Lower leg skin (tissue), 4 donors: ENCODE measurements around the gene TNS3. TPM values are rescaled to one million over a fixed set of nuclear protein-coding genes. Genes with fewer than 3 reads are reported as not detected.

ENCODE experiments used
- DNase-seq, 2 donors: peaks; one replicate each; pipeline ENCODE4 v3.0.0-alpha.2; 2019; ENCODE audit warnings: low spot score in 2 of 2
- H3K4me3 ChIP-seq: fragments of 200-600 bp; sonication (generic); 2 replicates; pipeline ENCODE4 v1.5.1; 2017; ENCODE audit warnings: mild to moderate bottlenecking, low read depth; ENCODE audit not compliant: poor library complexity, severe bottlenecking
- CTCF ChIP-seq, 3 donors: fragments of 450-650 bp; IDR thresholded peaks; one replicate each; pipeline ENCODE4 v1.5.1; 2016; ENCODE audit warnings: antibody characterized with exemption in 3 of 3, mild to moderate bottlenecking in 3 of 3, moderate library complexity in 2 of 3
- POLR2A ChIP-seq, 2 donors: fragments of 450-650 bp; IDR thresholded peaks; one replicate each; pipeline ENCODE4 v1.6.1; 2016 to 2017; ENCODE audit warnings: antibody characterized with exemption in 2 of 2, mild to moderate bottlenecking in 1 of 2, moderate library complexity in 1 of 2
- WGBS, 2 donors: methylation state at CpG; one replicate each; pipeline ENCODE4 v1.1.5; 2018; 5-methylcytosine and 5-hydroxymethylcytosine counted together
- intact Hi-C: fragments of 100-400 bp; cut with DNase I; formaldehyde crosslinking; loops from one replicate; pipeline ENCODE4 v1.15.0; 2023; ENCODE audit warnings: low total_unique reads
- total RNA-seq, 4 donors: library from RNA; depleted of rRNA; stranded (reverse); fragments of >200 nt; gene quantifications; one replicate each; pipeline ENCODE4 v1.1.0, GENCODE V29; 2016

TNS3 gene
- total RNA-seq, 4 donors from 2014 or later = 19.5 to 33.9 (median 25.5) TPM

DNA sequence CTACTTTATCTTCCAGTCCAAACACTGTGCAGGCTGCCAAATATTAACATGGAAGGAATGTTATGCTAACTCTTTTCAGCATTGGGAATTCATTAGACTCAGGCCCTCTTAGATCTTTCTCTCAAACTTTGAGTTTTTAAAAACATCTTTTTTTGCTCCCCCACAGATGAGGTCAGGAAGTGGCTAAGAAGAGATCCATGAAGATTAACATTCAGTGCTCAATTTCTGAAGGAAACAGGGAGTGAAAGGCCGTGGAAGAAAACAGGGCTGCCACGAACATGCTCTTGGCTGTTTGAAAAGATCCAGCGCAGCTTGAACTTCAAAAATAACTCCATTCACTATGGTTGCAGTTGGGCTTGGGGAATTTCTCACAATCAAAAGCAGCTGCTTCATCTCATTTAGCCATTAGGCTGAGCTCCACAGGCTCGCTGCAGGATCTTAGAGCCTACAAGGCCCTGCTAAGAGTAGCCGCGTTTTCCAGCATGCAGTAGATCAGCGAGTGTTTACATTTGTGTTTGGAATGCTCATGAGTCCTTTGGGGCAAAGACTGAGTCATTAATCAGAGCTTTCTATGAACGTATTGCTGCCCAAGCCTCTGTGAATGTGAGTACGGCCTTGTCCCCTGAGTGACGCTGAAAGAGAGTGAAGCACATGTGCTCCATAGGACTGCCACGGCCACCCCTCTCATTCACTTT, 41.2 kb upstream of the TNS3 start:
- no peak for DNase-seq
- WGBS, 2 donors = 46 to 52% methylated on average over 11 of the region's 11 CpGs
- H3K4me3 ChIP-seq = no peak overlapping the region
- no peak for TF ChIP-seq POLR2A (IDR thresholded peaks at IDR 0.05)
- TF ChIP-seq CTCF (IDR thresholded peaks at IDR 0.05) = no peak
- intact Hi-C loops = no loop called here

GRCh38 chr7:47622586-47622945, 40.7 kb upstream of the TNS3 start:
- TF ChIP-seq CTCF (IDR thresholded peaks at IDR 0.05) = no peak
- TF ChIP-seq POLR2A (IDR thresholded peaks at IDR 0.05) = no peak
- H3K4me3 ChIP-seq = no peak overlapping the region
- intact Hi-C loops = no loop called here
- DNase-seq = no peak

- TF ChIP-seq CTCF (IDR thresholded peaks at IDR 0.05) (no peak), POLR2A (IDR thresholded peaks at IDR 0.05) (no peak)
- DNase-seq = no peak
- intact Hi-C loops = no loop called here
- H3K4me3 ChIP-seq = no peak overlapping the region
- whole genome bisulfite sequencing, 2 donors = 72 to 77% methylated on average over 14 of the region's 14 CpGs
These were observed 40.2 kb upstream of the TNS3 start for GRCh38 chr7:47621979-47622561.

DNA sequence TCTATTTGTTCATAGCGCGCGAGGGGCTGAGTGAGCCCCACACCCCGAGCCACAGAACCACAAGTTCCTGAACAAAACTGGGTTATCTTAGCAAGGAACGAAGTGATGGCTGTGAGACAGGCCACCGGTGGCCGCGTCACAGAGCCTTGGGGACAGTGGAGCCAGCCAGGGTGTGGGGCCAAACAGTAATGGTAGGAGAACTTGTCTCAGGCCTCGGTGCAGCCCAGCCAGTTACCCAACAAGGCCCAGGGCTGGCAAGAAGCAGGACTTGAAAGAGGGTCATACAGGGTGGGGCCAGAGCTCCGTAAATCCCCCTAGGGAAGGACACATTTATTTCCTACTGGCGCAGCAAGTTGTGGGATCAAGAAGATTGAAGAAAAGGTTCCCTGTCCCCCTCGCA, 39.4 kb upstream of the TNS3 start:
- H3K4me3 ChIP-seq = no peak overlapping the region
- no peak for TF ChIP-seq CTCF (IDR thresholded peaks at IDR 0.05)
- no peak for TF ChIP-seq POLR2A (IDR thresholded peaks at IDR 0.05)
- intact Hi-C loops = no loop called here
- 86 to 92% methylated on average over 12 of the region's 12 CpGs for WGBS, 2 donors
- no peak for DNase-seq

DNA sequence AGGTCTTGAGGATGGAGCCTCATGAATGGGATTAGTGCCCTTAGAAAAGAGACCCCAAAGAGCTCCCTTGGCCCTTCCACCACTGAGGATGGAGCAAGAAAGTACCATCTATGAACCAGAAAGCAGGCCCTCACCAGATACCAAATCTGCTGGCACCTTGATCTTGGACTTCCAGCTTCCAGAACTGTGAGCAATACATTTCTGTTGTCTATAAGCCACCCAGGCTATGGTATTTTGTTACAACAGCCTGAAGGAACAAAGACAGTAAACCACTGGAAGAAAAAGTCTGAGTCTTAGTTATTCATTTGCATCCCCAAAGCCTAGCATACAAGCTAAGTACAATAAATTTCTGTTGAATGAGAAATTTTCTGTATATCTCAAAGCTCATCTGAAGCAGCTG, 37.9 kb upstream of the TNS3 start:
- H3K4me3 ChIP-seq = no peak overlapping the region
- no peak for TF ChIP-seq CTCF (IDR thresholded peaks at IDR 0.05)
- TF ChIP-seq POLR2A (IDR thresholded peaks at IDR 0.05) = no peak
- intact Hi-C loops = no loop called here
- DNase-seq = no peak

DNA sequence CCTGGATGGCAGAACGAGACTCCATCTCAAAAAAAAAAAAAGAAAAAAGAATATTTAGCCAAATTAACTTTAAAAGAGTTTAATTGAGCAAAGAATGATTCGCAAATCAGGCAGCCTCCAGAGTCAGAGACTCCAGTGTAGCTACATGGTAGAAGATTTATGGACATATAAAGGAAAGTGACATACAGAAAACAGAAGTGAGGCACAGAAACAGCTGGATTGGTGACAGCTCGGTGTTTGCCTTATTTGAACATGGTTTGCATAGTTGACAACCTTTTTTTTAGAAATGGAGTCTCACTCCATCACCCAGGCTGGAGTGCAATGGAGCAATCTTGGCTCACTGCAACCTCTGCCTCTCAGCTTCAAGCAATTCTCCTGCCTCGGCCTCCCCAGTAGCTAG, 35.2 kb upstream of the TNS3 start:
- no peak overlapping the region for H3K4me3 ChIP-seq
- no peak for DNase-seq
- TF ChIP-seq POLR2A (IDR thresholded peaks at IDR 0.05) (no peak), CTCF (IDR thresholded peaks at IDR 0.05) (no peak)
- WGBS, 2 donors = 90 to 91% methylated on average over 4 of the region's 4 CpGs
- intact Hi-C loops = no loop called here
